Panc1 (cell line): ENCODE results near the gene CRYAB.

Experiments
- CTCF ChIP-seq: fragments of 450-650 bp; IDR thresholded peaks from 2 replicates; pipeline ENCODE4 v1.5.1; 2017; ENCODE audit warnings: mild to moderate bottlenecking
- POLR2AphosphoS5 ChIP-seq: IDR thresholded peaks from 2 replicates; pipeline ENCODE4 v1.6.1; 2012; ENCODE audit warnings: mild to moderate bottlenecking, low read depth, low read length, moderate library complexity
- SIN3A ChIP-seq: IDR thresholded peaks from 2 replicates; pipeline ENCODE4 v1.6.1; 2012; ENCODE audit warnings: low read depth, mild to moderate bottlenecking, low read length, moderate library complexity, borderline replicate concordance; ENCODE audit not compliant: insufficient read depth
- TCF7L2 ChIP-seq: IDR thresholded peaks from 2 replicates; pipeline ENCODE4 v1.6.1; 2011; ENCODE audit warnings: mild to moderate bottlenecking, low read depth, low read length, inconsistent platforms

GRCh38 chr11:111923951-111924350, 12.4 kb upstream of the CRYAB start:
- TF ChIP-seq CTCF = no peak
- no peak for TF ChIP-seq POLR2AphosphoS5
- no peak for TF ChIP-seq TCF7L2
- no peak for TF ChIP-seq SIN3A
